GM18870 (cell line): ENCODE results near the gene RSPO1.

ENCODE experiments used
- ATAC-seq: cut with Tn5 transposase; IDR thresholded peaks from one replicate; pipeline ENCODE4 v1.9.1; 2021; ENCODE audit warnings: moderate library complexity; ENCODE audit not compliant: unreplicated experiment

The RSPO1 gene

GRCh38 chr1:37574834-37575480 lies 59.7 kb downstream of the RSPO1 start:
- ATAC-seq, result no peak

GRCh38 chr1:37570528-37571334 lies 64.0 kb downstream of the RSPO1 start:
- no peak for ATAC-seq

- ATAC-seq, result no peak
These were observed 67.7 kb downstream of the RSPO1 start for GRCh38 chr1:37567023-37567422.

- ATAC-seq, result no peak
These were observed 69.8 kb downstream of the RSPO1 start for GRCh38 chr1:37564892-37565291.

GRCh38 chr1:37562984-37563383 lies 71.7 kb downstream of the RSPO1 start:
- no peak for ATAC-seq
